Left lung (tissue), 10 donors: ENCODE results near the gene PIP5K1B. TPM values are rescaled to one million over a fixed set of nuclear protein-coding genes. Genes with fewer than 3 reads are reported as not detected.

Experiments
- ATAC-seq: fragments of 200-7000 bp; cut with Tn5 transposase; one replicate; pipeline ENCODE4 v1.9.1; 2020; ENCODE audit warnings: moderate library complexity
- DNase-seq, 4 donors: peaks; one replicate each; pipeline ENCODE4 v3.0.0-alpha.2; 2013 to 2020
- H3K27ac ChIP-seq, 2 donors: fragments of 200-600 bp; sonication (generic) in 1 of 2; one replicate each; pipeline versions ENCODE4 v1.5.0 to v1.8.0; 2020 to 2021
- H3K27me3 ChIP-seq, 2 donors: fragments of 200-600 bp; sonication (generic) in 1 of 2; one replicate each; pipeline versions ENCODE4 v1.5.0 to v1.8.0; 2020 to 2021
- H3K36me3 ChIP-seq, 2 donors: fragments of 200-600 bp; sonication (generic) in 1 of 2; one replicate each; pipeline versions ENCODE4 v1.5.0 to v1.8.0; 2020 to 2021
- H3K4me1 ChIP-seq, 2 donors: fragments of 200-600 bp; one replicate each; pipeline ENCODE4 v1.8.0; 2021
- H3K4me3 ChIP-seq, 2 donors: fragments of 200-600 bp; sonication (generic) in 1 of 2; one replicate each; pipeline versions ENCODE4 v1.5.0 to v1.8.0; 2020 to 2021; ENCODE audit warnings: mild to moderate bottlenecking in 1 of 2
- H3K9me3 ChIP-seq, 2 donors: fragments of 200-600 bp; sonication (generic) in 1 of 2; one replicate each; pipeline versions ENCODE4 v1.5.0 to v1.8.0; 2020 to 2021
- intact Hi-C, 2 donors: fragments of 100-400 bp; cut with DNase I; formaldehyde crosslinking; loops; one replicate each; pipeline versions ENCODE4 v1.11.2 to v1.14.2; 2022
- polyA plus RNA-seq, 6 donors: library from polyadenylated mRNA; unstranded; fragments of 120-200 nt; gene quantifications; one replicate each; pipeline ENCODE4 v1.2.1, GENCODE V29; 2013; ENCODE audit not compliant: insufficient read length in 6 of 6
- total RNA-seq, 2 donors: library from RNA; stranded (reverse); fragmentation: NEBNext Ultra II Directional; extraction: Animal tissue kit (Norgen Biotek cat#: 25700); gene quantifications; one replicate each; pipeline ENCODE4 v1.2.1, GENCODE V29; 2021
- TF ChIP-seq, protein P1 (sequence below), 2 donors: fragments of 200-600 bp; sonication (generic) in 1 of 2; IDR thresholded peaks; one replicate each; pipeline versions ENCODE4 v1.5.0 to v1.8.0; 2021; ENCODE audit warnings: antibody characterized with exemption in 2 of 2
- donor health status: DM: no; HTN: yes; CAD: no.
- donor health status: DM: no; HTN: no; CAD: no.

PIP5K1B gene
- total and polyA plus RNA-seq, 8 donors, result 3.1 to 31.0 (median 4.2) TPM

DNA sequence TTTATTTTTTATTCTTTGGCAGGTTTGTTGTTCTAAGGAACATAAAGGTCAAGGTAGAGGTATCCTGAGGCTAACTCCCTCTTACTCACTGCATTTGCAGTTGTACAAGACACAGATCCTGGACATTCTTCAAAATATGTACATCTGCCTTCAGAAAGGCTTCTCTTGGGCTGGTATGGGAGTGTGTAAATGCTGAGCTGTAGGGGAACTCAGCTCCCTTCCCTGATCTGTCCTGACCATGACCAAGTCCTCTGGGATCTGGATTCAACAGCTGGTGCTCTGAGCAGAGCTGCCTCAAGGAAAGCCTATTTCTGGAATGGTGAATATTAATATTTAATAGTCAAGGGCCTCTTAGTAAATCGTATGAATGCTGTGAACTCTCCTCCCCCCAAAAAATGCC is 191.4 kb downstream of the PIP5K1B start:
- no peak for DNase-seq
- ATAC-seq, result no peak
- Histone ChIP-seq H3K4me1 (peaks cover 2 to 5% of the 10 kb centered on the region in 2 donors), H3K4me3 (no peak overlapping the region), H3K36me3 (no peaks in the 10 kb centered on the region), H3K9me3 (no peaks in the 10 kb centered on the region), H3K27me3 (no peaks in the 10 kb centered on the region), H3K27ac (no peak overlapping the region)
- intact Hi-C loops, result no loop called here
- TF ChIP-seq, protein P1, sequence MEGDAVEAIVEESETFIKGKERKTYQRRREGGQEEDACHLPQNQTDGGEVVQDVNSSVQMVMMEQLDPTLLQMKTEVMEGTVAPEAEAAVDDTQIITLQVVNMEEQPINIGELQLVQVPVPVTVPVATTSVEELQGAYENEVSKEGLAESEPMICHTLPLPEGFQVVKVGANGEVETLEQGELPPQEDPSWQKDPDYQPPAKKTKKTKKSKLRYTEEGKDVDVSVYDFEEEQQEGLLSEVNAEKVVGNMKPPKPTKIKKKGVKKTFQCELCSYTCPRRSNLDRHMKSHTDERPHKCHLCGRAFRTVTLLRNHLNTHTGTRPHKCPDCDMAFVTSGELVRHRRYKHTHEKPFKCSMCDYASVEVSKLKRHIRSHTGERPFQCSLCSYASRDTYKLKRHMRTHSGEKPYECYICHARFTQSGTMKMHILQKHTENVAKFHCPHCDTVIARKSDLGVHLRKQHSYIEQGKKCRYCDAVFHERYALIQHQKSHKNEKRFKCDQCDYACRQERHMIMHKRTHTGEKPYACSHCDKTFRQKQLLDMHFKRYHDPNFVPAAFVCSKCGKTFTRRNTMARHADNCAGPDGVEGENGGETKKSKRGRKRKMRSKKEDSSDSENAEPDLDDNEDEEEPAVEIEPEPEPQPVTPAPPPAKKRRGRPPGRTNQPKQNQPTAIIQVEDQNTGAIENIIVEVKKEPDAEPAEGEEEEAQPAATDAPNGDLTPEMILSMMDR (IDR thresholded peaks at IDR 0.05), result no peak

DNA sequence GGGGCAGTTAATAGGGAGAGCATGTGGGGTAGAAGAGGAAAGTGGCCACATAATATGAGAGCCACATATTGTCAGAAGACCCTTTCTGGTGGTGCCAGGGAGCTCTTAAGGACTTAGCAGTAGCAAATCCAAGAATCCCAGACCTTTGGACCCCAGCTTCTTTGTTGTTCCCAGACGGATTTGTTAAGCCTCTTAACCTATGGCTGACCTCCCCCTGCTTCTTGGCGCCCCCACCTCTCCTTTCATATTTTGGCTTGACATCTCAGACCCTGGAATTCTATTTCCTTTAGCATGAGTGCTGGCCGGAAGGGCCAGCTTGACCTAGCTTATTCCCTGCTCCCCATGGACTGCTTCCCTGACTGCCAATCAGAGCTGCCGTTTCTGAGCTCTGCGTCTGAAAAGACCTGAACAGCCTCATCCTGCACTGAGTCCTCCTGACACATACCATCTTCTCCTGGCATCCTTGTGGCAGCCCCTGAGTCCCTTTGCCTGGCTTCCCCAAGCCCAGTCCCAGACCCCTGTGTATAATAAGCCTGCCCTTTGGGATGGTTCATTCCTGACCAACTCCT is 192.6 kb downstream of the PIP5K1B start:
- Histone ChIP-seq H3K9me3 (no peaks in the 10 kb centered on the region), H3K27ac (no peak overlapping the region), H3K27me3 (no peaks in the 10 kb centered on the region), H3K4me1 (peaks cover 2 to 5% of the 10 kb centered on the region in 2 donors), H3K36me3 (no peaks in the 10 kb centered on the region), H3K4me3 (no peak overlapping the region)
- ATAC-seq (no peak), DNase-seq (no peak)
- TF ChIP-seq, protein P1 (IDR thresholded peaks at IDR 0.05), result no peak
- intact Hi-C loops, result no loop called here

DNA sequence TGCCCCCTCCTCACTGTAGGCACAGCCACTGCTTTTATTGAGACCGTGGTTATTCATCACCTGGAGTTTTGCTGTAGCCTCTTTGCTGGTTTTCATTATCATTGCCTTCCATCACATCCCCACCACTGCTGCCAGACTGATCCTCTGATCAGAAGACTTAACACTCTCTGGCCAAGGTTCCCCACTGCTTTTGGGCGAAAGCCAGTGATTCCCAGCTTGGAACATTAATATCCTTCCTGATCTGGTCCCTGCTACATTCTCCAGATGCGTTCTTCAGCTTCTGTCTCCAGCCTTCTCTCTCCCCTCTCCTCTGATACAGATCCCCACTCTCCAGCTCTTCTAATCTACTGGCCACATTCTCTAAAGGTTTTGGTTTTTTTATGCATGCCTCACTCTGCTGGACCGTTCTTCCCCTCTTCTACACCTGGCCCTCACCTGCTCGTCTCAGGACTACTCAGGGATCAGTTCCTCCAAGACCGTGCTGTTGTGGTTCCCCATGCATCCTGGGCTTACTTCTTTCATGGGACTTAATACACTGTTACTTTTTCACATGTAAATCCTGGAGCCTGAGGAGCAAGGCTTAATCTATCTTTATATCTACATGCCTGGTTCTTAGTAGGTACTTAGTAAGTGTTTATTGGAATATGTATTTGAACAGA is 193.9 kb downstream of the PIP5K1B start:
- Histone ChIP-seq H3K4me3 (no peak overlapping the region), H3K9me3 (no peaks in the 10 kb centered on the region), H3K4me1 (peaks cover 2 to 5% of the 10 kb centered on the region in 2 donors), H3K27me3 (no peaks in the 10 kb centered on the region), H3K27ac (no peak overlapping the region), H3K36me3 (no peaks in the 10 kb centered on the region)
- TF ChIP-seq, protein P1 (IDR thresholded peaks at IDR 0.05), result no peak
- intact Hi-C loops, result no loop called here
- DNase-seq, result no peak
- ATAC-seq, result no peak

DNA sequence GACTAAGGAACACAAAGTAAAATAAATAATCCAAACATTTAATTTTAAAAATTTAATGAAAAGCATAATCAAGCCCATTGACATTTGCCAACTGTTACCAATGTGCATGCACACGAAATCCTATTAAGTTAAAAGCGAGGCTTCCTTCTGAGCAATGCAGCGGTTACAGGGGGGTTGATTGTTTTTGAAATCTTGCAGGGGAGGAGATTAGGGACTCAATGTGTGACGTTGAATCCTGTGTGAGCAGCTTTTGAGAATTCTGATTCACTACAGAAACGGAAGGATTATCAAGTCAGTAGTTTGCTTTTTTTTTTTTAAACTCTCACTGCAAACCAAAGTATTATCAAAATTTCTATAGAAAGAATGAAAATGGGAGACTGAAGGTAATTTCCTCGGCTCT is 199.4 kb downstream of the PIP5K1B start:
- DNase-seq, result no peak
- no peaks in the 10 kb centered on the region for H3K4me1 ChIP-seq
- H3K9me3 ChIP-seq, result no peaks in the 10 kb centered on the region
- H3K4me3 ChIP-seq, result no peak overlapping the region
- H3K27ac ChIP-seq, result no peak overlapping the region
- no peak for ATAC-seq
- TF ChIP-seq, protein P1 (IDR thresholded peaks at IDR 0.05), result no peak
- H3K36me3 ChIP-seq, result no peaks in the 10 kb centered on the region
- intact Hi-C loops, result no loop called here
- no peaks in the 10 kb centered on the region for H3K27me3 ChIP-seq

DNA sequence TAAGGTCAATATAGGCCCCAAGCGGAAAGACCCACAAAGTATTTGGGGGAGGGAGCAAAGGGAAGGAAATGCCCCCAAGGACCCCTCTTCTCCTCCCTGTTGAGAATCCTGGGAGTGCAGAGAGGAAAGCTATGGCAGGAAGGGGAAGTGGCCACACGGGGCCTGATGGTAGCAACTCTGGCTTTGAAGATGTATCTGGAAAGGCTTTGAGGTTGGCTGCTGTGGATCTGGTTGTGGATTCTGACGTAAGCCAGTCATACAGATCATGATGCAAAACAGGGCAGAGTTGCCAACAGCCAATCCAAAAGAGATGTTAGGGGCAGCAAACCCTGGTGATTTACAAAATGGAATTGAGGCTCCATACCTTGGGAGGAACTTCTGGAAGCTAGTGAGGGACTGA is 200.1 kb downstream of the PIP5K1B start:
- no peak for ATAC-seq
- no peaks in the 10 kb centered on the region for H3K9me3 ChIP-seq
- no peaks in the 10 kb centered on the region for H3K36me3 ChIP-seq
- H3K4me3 ChIP-seq, result no peak overlapping the region
- TF ChIP-seq, protein P1 (IDR thresholded peaks at IDR 0.05), result no peak
- intact Hi-C loops, result no loop called here
- no peaks in the 10 kb centered on the region for H3K4me1 ChIP-seq
- H3K27ac ChIP-seq, result no peak overlapping the region
- no peak for DNase-seq
- H3K27me3 ChIP-seq, result no peaks in the 10 kb centered on the region
